Subcutaneous adipose tissue (tissue), 4 donors: Measurements from ENCODE around the gene AQP10. TPM values are rescaled to one million over a fixed set of nuclear protein-coding genes. Genes with fewer than 3 reads are reported as not detected.

Experiments used
- CTCF ChIP-seq: fragments of 450-650 bp; IDR thresholded peaks from one replicate; pipeline ENCODE4 v1.5.1; 2016; ENCODE audit warnings: low read depth, mild to moderate bottlenecking, control low read depth, antibody characterized with exemption, moderate library complexity
- total RNA-seq, 4 donors: library from RNA; depleted of rRNA; stranded (reverse); fragments of >200 nt; gene quantifications; one replicate each; pipeline ENCODE4 v1.1.0, GENCODE V29; 2016

The AQP10 gene, protein sequence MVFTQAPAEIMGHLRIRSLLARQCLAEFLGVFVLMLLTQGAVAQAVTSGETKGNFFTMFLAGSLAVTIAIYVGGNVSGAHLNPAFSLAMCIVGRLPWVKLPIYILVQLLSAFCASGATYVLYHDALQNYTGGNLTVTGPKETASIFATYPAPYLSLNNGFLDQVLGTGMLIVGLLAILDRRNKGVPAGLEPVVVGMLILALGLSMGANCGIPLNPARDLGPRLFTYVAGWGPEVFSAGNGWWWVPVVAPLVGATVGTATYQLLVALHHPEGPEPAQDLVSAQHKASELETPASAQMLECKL
- total RNA-seq = not detected

DNA sequence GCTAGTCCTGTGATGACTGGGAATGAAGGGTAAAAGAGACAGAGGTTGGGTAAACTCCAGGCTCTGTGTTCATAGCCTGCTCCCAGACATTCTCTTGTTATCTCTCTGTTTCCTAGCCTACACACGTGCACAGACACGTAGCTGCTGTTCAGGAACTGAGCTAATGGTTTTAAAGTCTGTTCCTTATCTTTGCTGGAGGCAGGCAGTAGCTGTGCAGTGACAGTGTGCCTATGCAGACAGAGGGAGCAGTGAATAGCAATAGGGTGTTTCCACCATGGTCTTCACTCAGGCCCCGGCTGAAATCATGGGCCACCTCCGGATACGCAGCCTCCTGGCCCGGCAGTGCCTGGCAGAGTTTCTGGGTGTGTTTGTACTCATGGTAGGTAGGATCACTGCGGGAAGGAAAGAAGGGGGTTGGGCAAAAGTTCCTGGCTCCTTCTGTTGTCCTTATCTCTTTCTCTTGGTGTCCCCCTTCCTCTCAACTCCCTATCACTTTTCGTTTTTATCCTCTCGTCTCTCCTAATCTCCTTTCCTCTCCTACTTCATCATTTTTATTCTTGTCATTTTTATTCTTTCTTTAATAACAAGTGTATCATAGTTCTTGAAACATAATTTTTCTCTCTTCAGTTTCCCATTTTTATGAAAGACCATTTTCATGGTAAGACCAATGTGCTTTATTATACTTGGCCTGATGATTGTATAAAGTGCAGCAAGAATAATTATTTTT lies at the start of gene AQP10:
TSS of gene AQP10 (plus strand) at position 212 of the 727 bp plus-strand sequence. CDS start at position 275, 63 bp downstream.
- no peak for TF ChIP-seq CTCF

GRCh38 chr1:154272217-154272998 lies 48.5 kb upstream of the AQP10 start, which contains the start of gene HAX1:
Gene HAX1, plus strand, starts transcription at chr1:154272629. Its CDS starts 95 bp downstream, at chr1:154272724.
- no peak for TF ChIP-seq CTCF

DNA sequence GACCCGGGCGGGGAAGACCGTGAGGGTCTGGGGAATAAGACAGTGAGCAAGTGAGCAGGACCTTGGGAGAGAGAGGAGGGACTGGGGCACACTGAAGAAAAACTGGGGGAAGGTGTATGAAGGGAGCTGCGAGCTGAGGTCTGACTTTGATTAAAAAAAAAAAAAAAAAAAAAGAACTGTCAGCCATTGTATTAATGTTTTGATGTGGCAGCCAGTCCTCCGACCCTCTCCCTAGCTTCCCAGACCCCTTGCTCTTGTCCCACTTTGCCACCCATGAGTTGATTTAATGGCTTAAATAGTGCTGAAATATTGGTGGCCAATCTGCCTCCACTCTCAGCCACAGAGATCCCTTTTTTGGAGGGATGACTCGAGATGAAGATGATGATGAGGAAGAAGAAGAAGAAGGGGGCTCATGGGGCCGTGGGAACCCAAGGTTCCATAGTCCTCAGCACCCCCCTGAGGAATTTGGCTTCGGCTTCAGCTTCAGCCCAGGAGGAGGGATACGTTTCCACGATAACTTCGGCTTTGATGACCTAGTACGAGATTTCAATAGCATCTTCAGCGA lies 47.8 kb upstream of the AQP10 start:
- TF ChIP-seq CTCF = no peak

GRCh38 chr1:154276797-154277196 lies 44.1 kb upstream of the AQP10 start:
- no peak for TF ChIP-seq CTCF

GRCh38 chr1:154288661-154289060 lies 32.2 kb upstream of the AQP10 start:
- no peak for TF ChIP-seq CTCF

- TF ChIP-seq CTCF = no peak
Measured at GRCh38 chr1:154290921-154291320, 30.0 kb upstream of the AQP10 start.
